PC-9 (cell line): ENCODE data around the gene NECAB2. TPM values are rescaled to one million over a fixed set of nuclear protein-coding genes. Genes with fewer than 3 reads are reported as not detected.
A peak's percentile ranks its signal among the peaks of the same experiment; 100 is the strongest.

Experiments used
- BruUV-seq: library from RNA; stranded (reverse); fragments of 400-500 nt; replicated peaks from 2 replicates; lab custom pipeline; 2021; lab: Mats Ljungman, UMichigan
- CTCF ChIA-PET: fragments of 300-600 bp; sonication (Branson Sonifier 250); formaldehyde crosslinking; loops from one replicate; lab custom pipeline; 2022; ENCODE audit warnings: antibody characterized with exemption; lab: Charles Lee
- POLR2A ChIA-PET: fragments of 300-600 bp; sonication (Branson Sonifier 250); formaldehyde crosslinking; loops from one replicate; lab custom pipeline; 2022; ENCODE audit warnings: antibody characterized with exemption; ENCODE audit not compliant: unreplicated experiment; lab: Charles Lee
- DNase-seq, 2 experiments: peaks; one replicate each; pipeline versions ENCODE4 v3.0.0 to v3.0.0-alpha.2; 2015 to 2022; ENCODE audit warnings: mixed read lengths in 1 of 2
- H2AFZ ChIP-seq: fragments of 200-600 bp; sonication (generic); 2 replicates; pipeline ENCODE4 v1.8.1; 2017; ENCODE audit warnings: antibody characterized with exemption
- H3F3A ChIP-seq: fragments of 200-600 bp; sonication (generic); 2 replicates; pipeline ENCODE4 v1.8.1; 2017; ENCODE audit warnings: antibody characterized with exemption, mild to moderate bottlenecking, low read depth; ENCODE audit not compliant: insufficient read depth
- H3K27ac ChIP-seq: fragments of 200-600 bp; sonication (generic); 2 replicates; pipeline ENCODE4 v1.6.1; 2016; ENCODE audit warnings: mixed run types
- H3K27me3 ChIP-seq: fragments of 200-600 bp; sonication (generic); 2 replicates; pipeline ENCODE4 v1.6.1; 2016; ENCODE audit warnings: low read depth, mixed run types; ENCODE audit not compliant: insufficient read depth
- H3K36me3 ChIP-seq: fragments of 200-600 bp; sonication (generic); 2 replicates; pipeline ENCODE4 v1.6.1; 2016; ENCODE audit warnings: low read depth, mixed run types
- H3K4me1 ChIP-seq: fragments of 200-600 bp; sonication (generic); replicated peaks from 2 replicates; pipeline ENCODE4 v1.6.1; 2016; ENCODE audit warnings: mixed run types; ENCODE audit not compliant: insufficient read depth
- H3K4me2 ChIP-seq: fragments of 200-600 bp; sonication (generic); 2 replicates; pipeline ENCODE4 v1.6.1; 2017; ENCODE audit warnings: mixed run types
- H3K4me3 ChIP-seq: fragments of 200-600 bp; sonication (generic); 2 replicates; pipeline ENCODE4 v1.6.1; 2016; ENCODE audit warnings: mixed run types
- H3K79me2 ChIP-seq: fragments of 200-600 bp; sonication (generic); 2 replicates; pipeline ENCODE4 v1.6.1; 2017; ENCODE audit warnings: low read depth, mixed run types
- H3K9me2 ChIP-seq: fragments of 200-600 bp; sonication (generic); 2 replicates; pipeline ENCODE4 v1.8.1; 2017; ENCODE audit warnings: mild to moderate bottlenecking; ENCODE audit not compliant: insufficient read depth
- H3K9me3 ChIP-seq: fragments of 200-600 bp; sonication (generic); 2 replicates; pipeline ENCODE4 v1.8.1; 2016; ENCODE audit warnings: low read depth; ENCODE audit not compliant: insufficient read depth
- H4K20me1 ChIP-seq: fragments of 200-600 bp; sonication (generic); 2 replicates; pipeline ENCODE4 v1.8.1; 2017; ENCODE audit not compliant: insufficient read depth
- CTCF ChIP-seq: fragments of 200-600 bp; sonication (generic); conservative IDR thresholded peaks from 2 replicates; pipeline ENCODE4 v1.6.1; 2017; ENCODE audit warnings: mixed run types, antibody characterized with exemption, mild to moderate bottlenecking, moderate library complexity
- EZH2 ChIP-seq: fragments of 200-600 bp; sonication (generic); IDR thresholded peaks from 2 replicates; pipeline ENCODE4 v1.8.0; 2017; ENCODE audit warnings: antibody characterized with exemption, low read depth
- intact Hi-C: fragments of 100-400 bp; cut with micrococcal nuclease; formaldehyde crosslinking; loops from one replicate; pipeline ENCODE4 v1.10.0; 2022; ENCODE audit not compliant: unreplicated experiment
- total RNA-seq: library from RNA; stranded (reverse); gene quantifications from 2 replicates; pipeline ENCODE4 v1.2.3, GENCODE V29; 2021

The NECAB2 gene
- total RNA-seq, 1 experiment from 2014 or later: 0.74 TPM

- no peak for DNase-seq
- Histone ChIP-seq H3K27ac (no peak overlapping the region), H3K9me3 (0 out of 2 replicates have a peak, but pooled peaks cover 5% of the 10 kb centered on the region), H3K9me2 (no peaks in the 10 kb centered on the region), H3K27me3 (peaks cover 49% of the 10 kb centered on the region), H4K20me1 (no peaks in the 10 kb centered on the region), H3K36me3 (no peaks in the 10 kb centered on the region), H2AFZ (no peak overlapping the region), H3K4me3 (no peak overlapping the region), H3F3A (no peaks in the 10 kb centered on the region), H3K4me2 (no peak overlapping the region), H3K4me1 (no peaks in the 10 kb centered on the region), H3K79me2 (no peaks in the 10 kb centered on the region)
- no peak for TF ChIP-seq EZH2
- no peak for TF ChIP-seq CTCF
- intact Hi-C loops: no loop called here
- CTCF ChIA-PET: no interaction called here
- POLR2A ChIA-PET: no interaction called here
- BruUV-seq: no TSS peak
These were observed 68.1 kb downstream of the NECAB2 start for GRCh38 chr16:84036131-84036530.

- Histone ChIP-seq H3K4me1 (no peaks in the 10 kb centered on the region), H3K79me2 (no peaks in the 10 kb centered on the region), H3K36me3 (no peaks in the 10 kb centered on the region), H3K9me2 (no peaks in the 10 kb centered on the region), H3K9me3 (0 out of 2 replicates have a peak, but pooled peaks cover 5% of the 10 kb centered on the region), H2AFZ (no peak overlapping the region), H3F3A (no peaks in the 10 kb centered on the region), H3K27ac (no peak overlapping the region), H4K20me1 (no peaks in the 10 kb centered on the region), H3K4me3 (no peak overlapping the region), H3K4me2 (no peak overlapping the region), H3K27me3 (peaks cover 54% of the 10 kb centered on the region)
- BruUV-seq: no TSS peak
- peak in 1 of 2 experiments; percentile 31 for DNase-seq
- CTCF ChIA-PET: no interaction called here
- POLR2A ChIA-PET: no interaction called here
- TF ChIP-seq CTCF (no peak), EZH2 (no peak)
- intact Hi-C loops: no loop called here
These were observed 69.0 kb downstream of the NECAB2 start for GRCh38 chr16:84036982-84037425.

- BruUV-seq: no TSS peak
- intact Hi-C loops: no loop called here
- H3F3A ChIP-seq: no peaks in the 10 kb centered on the region
- H3K79me2 ChIP-seq: no peaks in the 10 kb centered on the region
- DNase-seq: no peak
- H3K4me1 ChIP-seq: no peaks in the 10 kb centered on the region
- H3K9me2 ChIP-seq: no peaks in the 10 kb centered on the region
- no peaks in the 10 kb centered on the region for H3K36me3 ChIP-seq
- no peak for TF ChIP-seq CTCF
- TF ChIP-seq EZH2: no peak
- no peak overlapping the region for H3K4me2 ChIP-seq
- no peaks in the 10 kb centered on the region for H4K20me1 ChIP-seq
- H3K27me3 ChIP-seq: peaks cover 59% of the 10 kb centered on the region
- POLR2A ChIA-PET: no interaction called here
- no peak overlapping the region for H2AFZ ChIP-seq
- no peak overlapping the region for H3K4me3 ChIP-seq
- H3K27ac ChIP-seq: no peak overlapping the region
- CTCF ChIA-PET: no interaction called here
- H3K9me3 ChIP-seq: 0 out of 2 replicates have a peak, but pooled peaks cover 5% of the 10 kb centered on the region
These were observed 70.4 kb downstream of the NECAB2 start for GRCh38 chr16:84038469-84038868.
